Left lung (tissue), 10 donors: ENCODE measurements around the gene NUDT1. TPM values are rescaled to one million over a fixed set of nuclear protein-coding genes. Genes with fewer than 3 reads are reported as not detected.

Source experiments
- ATAC-seq: fragments of 200-7000 bp; cut with Tn5 transposase; one replicate; pipeline ENCODE4 v1.9.1; 2020; ENCODE audit warnings: moderate library complexity
- DNase-seq, 4 donors: peaks; one replicate each; pipeline ENCODE4 v3.0.0-alpha.2; 2013 to 2020
- H3K27ac ChIP-seq, 2 donors: fragments of 200-600 bp; sonication (generic) in 1 of 2; one replicate each; pipeline versions ENCODE4 v1.5.0 to v1.8.0; 2020 to 2021
- H3K27me3 ChIP-seq, 2 donors: fragments of 200-600 bp; sonication (generic) in 1 of 2; one replicate each; pipeline versions ENCODE4 v1.5.0 to v1.8.0; 2020 to 2021
- H3K36me3 ChIP-seq, 2 donors: fragments of 200-600 bp; sonication (generic) in 1 of 2; one replicate each; pipeline versions ENCODE4 v1.5.0 to v1.8.0; 2020 to 2021
- H3K4me1 ChIP-seq, 2 donors: fragments of 200-600 bp; one replicate each; pipeline ENCODE4 v1.8.0; 2021
- H3K4me3 ChIP-seq, 2 donors: fragments of 200-600 bp; sonication (generic) in 1 of 2; one replicate each; pipeline versions ENCODE4 v1.5.0 to v1.8.0; 2020 to 2021; ENCODE audit warnings: mild to moderate bottlenecking in 1 of 2
- H3K9me3 ChIP-seq, 2 donors: fragments of 200-600 bp; sonication (generic) in 1 of 2; one replicate each; pipeline versions ENCODE4 v1.5.0 to v1.8.0; 2020 to 2021
- intact Hi-C, 2 donors: fragments of 100-400 bp; cut with DNase I; formaldehyde crosslinking; loops; one replicate each; pipeline versions ENCODE4 v1.11.2 to v1.14.2; 2022
- polyA plus RNA-seq, 6 donors: library from polyadenylated mRNA; unstranded; fragments of 120-200 nt; gene quantifications; one replicate each; pipeline ENCODE4 v1.2.1, GENCODE V29; 2013; ENCODE audit not compliant: insufficient read length in 6 of 6
- total RNA-seq, 2 donors: library from RNA; stranded (reverse); fragmentation: NEBNext Ultra II Directional; extraction: Animal tissue kit (Norgen Biotek cat#: 25700); gene quantifications; one replicate each; pipeline ENCODE4 v1.2.1, GENCODE V29; 2021
- TF ChIP-seq, protein P1 (sequence below), 2 donors: fragments of 200-600 bp; sonication (generic) in 1 of 2; IDR thresholded peaks; one replicate each; pipeline versions ENCODE4 v1.5.0 to v1.8.0; 2021; ENCODE audit warnings: antibody characterized with exemption in 2 of 2
- donor health status: DM: no; HTN: yes; CAD: no.
- donor health status: DM: no; HTN: no; CAD: no.

Gene NUDT1
- total and polyA plus RNA-seq, 8 donors, result 13.1 to 26.3 (median 19.7) TPM

DNA sequence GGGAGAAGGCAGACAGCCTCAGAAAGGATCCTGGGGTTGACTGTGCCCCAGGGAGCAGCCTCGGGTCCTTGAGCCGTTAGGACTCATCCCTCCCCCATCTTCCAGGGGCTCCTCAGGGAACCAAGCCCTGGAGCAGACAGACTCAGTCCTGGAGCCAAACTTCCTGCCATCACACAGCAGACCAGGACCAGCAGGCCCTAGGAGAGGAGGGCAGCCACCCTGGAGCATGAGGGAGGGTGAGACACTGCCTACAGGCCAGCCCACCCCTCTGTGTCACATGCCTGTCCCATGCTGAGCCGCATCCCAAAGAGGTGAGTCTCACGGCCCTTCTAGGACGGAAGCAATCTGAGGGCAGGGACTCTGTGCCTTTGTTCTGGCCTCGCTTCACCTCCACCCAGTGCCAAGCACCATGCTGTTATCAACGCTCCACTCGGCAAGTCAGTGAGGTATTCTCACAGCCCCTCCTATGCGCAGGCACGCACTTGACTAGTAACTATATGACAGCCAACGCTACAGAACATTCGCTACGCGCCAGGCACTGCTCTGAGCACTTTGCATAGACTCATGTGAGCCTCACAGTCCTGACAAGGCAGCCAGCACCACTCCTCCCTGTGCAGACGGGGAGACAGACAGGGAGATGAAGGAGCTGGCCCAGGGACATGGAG is 28.3 kb upstream of the NUDT1 start:
- intact Hi-C loops, result no loop called here
- no peak for ATAC-seq
- DNase-seq, result no peak
- H3K4me1 ChIP-seq, result no peaks in the 10 kb centered on the region
- H3K9me3 ChIP-seq, result no peaks in the 10 kb centered on the region
- no peak overlapping the region for H3K4me3 ChIP-seq
- TF ChIP-seq, protein P1, sequence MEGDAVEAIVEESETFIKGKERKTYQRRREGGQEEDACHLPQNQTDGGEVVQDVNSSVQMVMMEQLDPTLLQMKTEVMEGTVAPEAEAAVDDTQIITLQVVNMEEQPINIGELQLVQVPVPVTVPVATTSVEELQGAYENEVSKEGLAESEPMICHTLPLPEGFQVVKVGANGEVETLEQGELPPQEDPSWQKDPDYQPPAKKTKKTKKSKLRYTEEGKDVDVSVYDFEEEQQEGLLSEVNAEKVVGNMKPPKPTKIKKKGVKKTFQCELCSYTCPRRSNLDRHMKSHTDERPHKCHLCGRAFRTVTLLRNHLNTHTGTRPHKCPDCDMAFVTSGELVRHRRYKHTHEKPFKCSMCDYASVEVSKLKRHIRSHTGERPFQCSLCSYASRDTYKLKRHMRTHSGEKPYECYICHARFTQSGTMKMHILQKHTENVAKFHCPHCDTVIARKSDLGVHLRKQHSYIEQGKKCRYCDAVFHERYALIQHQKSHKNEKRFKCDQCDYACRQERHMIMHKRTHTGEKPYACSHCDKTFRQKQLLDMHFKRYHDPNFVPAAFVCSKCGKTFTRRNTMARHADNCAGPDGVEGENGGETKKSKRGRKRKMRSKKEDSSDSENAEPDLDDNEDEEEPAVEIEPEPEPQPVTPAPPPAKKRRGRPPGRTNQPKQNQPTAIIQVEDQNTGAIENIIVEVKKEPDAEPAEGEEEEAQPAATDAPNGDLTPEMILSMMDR (IDR thresholded peaks at IDR 0.05), result no peak
- H3K27ac ChIP-seq, result no peak overlapping the region
- H3K36me3 ChIP-seq, result peaks cover 0 to 89% of the 10 kb centered on the region in 2 donors
- no peaks in the 10 kb centered on the region for H3K27me3 ChIP-seq

DNA sequence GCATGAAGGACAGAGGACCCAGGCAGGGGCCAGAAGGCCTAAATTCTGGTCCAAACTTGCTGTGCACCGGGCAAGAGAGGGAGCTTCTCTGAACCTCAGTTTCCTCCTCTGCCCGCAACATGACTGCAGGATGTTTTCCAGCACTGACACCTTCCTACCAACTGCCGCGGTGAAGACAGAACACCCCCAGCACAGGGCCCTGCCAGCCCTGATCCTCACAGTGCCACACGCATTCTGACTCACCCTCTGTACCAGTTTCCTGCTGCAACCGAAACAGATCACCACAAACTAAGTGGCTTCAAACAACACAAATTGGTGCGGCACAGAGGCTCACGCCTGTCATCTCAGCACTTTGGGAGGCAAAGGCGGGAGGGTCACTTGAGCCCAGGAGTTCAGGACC is 27.4 kb upstream of the NUDT1 start:
- TF ChIP-seq, protein P1 (IDR thresholded peaks at IDR 0.05), result no peak
- Histone ChIP-seq H3K27ac (no peak overlapping the region), H3K9me3 (no peaks in the 10 kb centered on the region), H3K27me3 (no peaks in the 10 kb centered on the region), H3K36me3 (peaks cover 0 to 91% of the 10 kb centered on the region in 2 donors), H3K4me3 (no peak overlapping the region), H3K4me1 (no peaks in the 10 kb centered on the region)
- DNase-seq (peak in 1 of 4 donors; percentile 21), ATAC-seq (no peak)
- intact Hi-C loops, result no loop called here

DNA sequence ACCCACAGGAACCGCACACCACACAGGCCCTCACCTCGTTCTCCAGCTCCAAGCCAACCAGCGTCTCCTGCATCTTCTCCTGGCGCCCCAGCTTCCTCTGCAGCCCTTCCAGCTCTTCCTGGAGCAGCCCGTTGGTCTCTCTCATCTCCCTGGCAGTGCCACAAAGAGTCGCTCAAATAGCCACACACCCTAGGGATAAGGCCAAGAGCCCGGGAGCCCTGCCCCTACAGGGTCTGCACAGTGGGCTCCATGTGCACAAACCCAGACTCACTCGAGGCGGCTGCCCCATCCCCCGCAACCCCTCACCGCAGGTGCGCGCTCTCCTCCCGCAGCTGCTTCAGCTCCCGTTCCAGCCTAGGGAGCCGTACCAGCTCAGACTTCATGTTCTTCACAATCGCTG is 26.2 kb upstream of the NUDT1 start:
- Histone ChIP-seq H3K4me3 (no peak overlapping the region), H3K36me3 (peaks cover 0 to 98% of the 10 kb centered on the region in 2 donors), H3K9me3 (no peaks in the 10 kb centered on the region), H3K27ac (no peak overlapping the region), H3K4me1 (no peaks in the 10 kb centered on the region), H3K27me3 (no peaks in the 10 kb centered on the region)
- no peak for ATAC-seq
- TF ChIP-seq, protein P1 (IDR thresholded peaks at IDR 0.05), result no peak
- intact Hi-C loops, result no loop called here
- peak in 1 of 4 donors; percentile 60 for DNase-seq

DNA sequence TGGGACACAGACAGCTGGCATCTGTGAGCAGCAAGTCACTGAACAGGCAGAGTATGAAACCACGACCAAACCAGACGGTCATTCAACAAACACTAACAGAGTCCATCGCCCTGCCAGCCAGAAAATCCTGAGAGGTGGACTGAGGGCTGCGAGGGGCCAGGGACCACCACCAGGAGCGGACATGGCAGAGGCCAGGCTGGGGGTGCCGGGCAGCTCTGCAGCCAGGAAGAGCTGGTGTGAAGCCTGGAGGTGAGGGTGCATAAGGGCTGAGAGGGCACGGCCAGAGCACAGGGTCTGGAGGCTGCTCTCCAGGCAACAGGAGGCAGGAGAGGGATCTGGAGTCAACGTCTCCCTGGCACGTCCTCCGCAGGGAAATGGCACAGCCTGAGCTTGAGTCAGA is 24.8 kb upstream of the NUDT1 start:
- Histone ChIP-seq H3K27ac (no peak overlapping the region), H3K27me3 (no peaks in the 10 kb centered on the region), H3K9me3 (no peaks in the 10 kb centered on the region), H3K4me3 (no peak overlapping the region), H3K36me3 (peaks cover 0 to 98% of the 10 kb centered on the region in 2 donors), H3K4me1 (no peaks in the 10 kb centered on the region)
- TF ChIP-seq, protein P1 (IDR thresholded peaks at IDR 0.05), result no peak
- peak in 1 of 4 donors; percentile 42 for DNase-seq
- intact Hi-C loops, result no loop called here
- no peak for ATAC-seq

- no peaks in the 10 kb centered on the region for H3K9me3 ChIP-seq
- no peak overlapping the region for H3K4me3 ChIP-seq
- intact Hi-C loops, result no loop called here
- no peak for ATAC-seq
- no peaks in the 10 kb centered on the region for H3K4me1 ChIP-seq
- H3K27me3 ChIP-seq, result no peaks in the 10 kb centered on the region
- H3K27ac ChIP-seq, result no peak overlapping the region
- TF ChIP-seq, protein P1 (IDR thresholded peaks at IDR 0.05), result no peak
- peaks cover 0 to 98% of the 10 kb centered on the region in 2 donors for H3K36me3 ChIP-seq
- peak in 1 of 4 donors; percentile 50 for DNase-seq
Observed at GRCh38 chr7:2217716-2218443, 24.1 kb upstream of the NUDT1 start.
